HL-60 (cell line): Measurements from ENCODE around the gene AMY1A.
"Not testable (repeated sequence)": the region's sequence is repeated elsewhere in the genome, so short reads cannot be mapped to it uniquely, and the experiment has no call there.

Experiments used
- DNase-seq, 2 experiments: peaks; one replicate each; pipeline ENCODE4 v3.0.0-alpha.2; 2010 to 2020; ENCODE audit warnings: low read depth in 1 of 2, low spot score in 1 of 2
- H3K27ac ChIP-seq: fragments of 250-450 bp; sonication (Bioruptor Pico); replicated peaks from 2 replicates; pipeline ENCODE4 v1.5.1; 2020; ENCODE audit warnings: mild to moderate bottlenecking, moderate library complexity
- H3K27me3 ChIP-seq: fragments of 250-450 bp; sonication (Bioruptor Pico); 2 replicates; pipeline ENCODE4 v1.5.1; 2021; ENCODE audit warnings: mild to moderate bottlenecking, moderate library complexity; ENCODE audit not compliant: insufficient read depth, poor library complexity, severe bottlenecking
- H3K4me3 ChIP-seq: replicated peaks from 2 replicates; pipeline ENCODE4 v1.5.1; 2011; ENCODE audit warnings: mild to moderate bottlenecking, control low read depth, low read length; ENCODE audit not compliant: insufficient read depth
- GABPA ChIP-seq: IDR thresholded peaks from 2 replicates; pipeline ENCODE4 v1.6.1; 2012; ENCODE audit warnings: low read depth
- POLR2AphosphoS5 ChIP-seq: IDR thresholded peaks from 2 replicates; pipeline ENCODE4 v1.6.1; 2012; ENCODE audit warnings: low read depth
- REST ChIP-seq: IDR thresholded peaks from 2 replicates; pipeline ENCODE4 v1.6.1; 2012; ENCODE audit warnings: low read depth; ENCODE audit not compliant: insufficient replicate concordance
- SPI1 ChIP-seq: IDR thresholded peaks from 2 replicates; pipeline ENCODE4 v1.6.1; 2012; ENCODE audit warnings: low read depth, mild to moderate bottlenecking, borderline replicate concordance
- long read RNA-seq: library from polyadenylated mRNA; unstranded; transcript quantifications from one replicate; pipeline ENCODE4 v2.0.0, GENCODE V29; 2020
- TF ChIP-seq, protein P1 (sequence below): IDR thresholded peaks from one replicate; pipeline ENCODE4 v1.5.1; 2011; ENCODE audit warnings: low read length, control low read depth, inconsistent platforms; ENCODE audit not compliant: insufficient read depth

Gene AMY1A
- long read RNA-seq = 0 reads

DNA sequence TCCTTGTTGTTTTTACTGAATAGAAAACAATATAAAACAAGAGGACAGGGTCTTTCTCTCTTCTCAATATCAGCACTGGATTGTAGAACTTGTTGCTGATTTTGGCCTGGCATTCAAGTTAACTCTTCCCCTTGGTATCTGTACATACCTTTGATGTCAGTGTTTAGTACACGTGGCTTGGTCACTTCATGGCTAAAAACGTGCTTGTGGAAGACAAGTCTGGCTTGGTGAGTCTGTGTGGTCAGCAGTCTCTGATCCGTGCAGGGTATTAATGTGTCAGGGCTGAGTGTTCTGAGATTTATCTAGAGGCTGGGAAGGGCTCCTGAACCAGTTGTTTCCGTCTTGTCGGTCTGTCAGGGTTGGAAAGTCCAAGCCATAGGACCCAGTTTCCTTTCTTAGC lies at the start of gene AMY1A:
AMY1A (plus strand) TSS at position 301 of the 400 bp plus-strand sequence. CDS start 571 bp downstream, outside the sequence.
- H3K27me3 ChIP-seq, H3K27ac ChIP-seq, H3K4me3 ChIP-seq, DNase-seq: not testable (repeated sequence)

- Histone ChIP-seq H3K27me3 (no peaks in the 10 kb centered on the region), H3K27ac (no peak overlapping the region), H3K4me3 (no peak overlapping the region)
- DNase-seq = no peak
- TF ChIP-seq POLR2AphosphoS5 (no peak), SPI1 (no peak), REST (no peak), GABPA (no peak)
- TF ChIP-seq, protein P1, sequence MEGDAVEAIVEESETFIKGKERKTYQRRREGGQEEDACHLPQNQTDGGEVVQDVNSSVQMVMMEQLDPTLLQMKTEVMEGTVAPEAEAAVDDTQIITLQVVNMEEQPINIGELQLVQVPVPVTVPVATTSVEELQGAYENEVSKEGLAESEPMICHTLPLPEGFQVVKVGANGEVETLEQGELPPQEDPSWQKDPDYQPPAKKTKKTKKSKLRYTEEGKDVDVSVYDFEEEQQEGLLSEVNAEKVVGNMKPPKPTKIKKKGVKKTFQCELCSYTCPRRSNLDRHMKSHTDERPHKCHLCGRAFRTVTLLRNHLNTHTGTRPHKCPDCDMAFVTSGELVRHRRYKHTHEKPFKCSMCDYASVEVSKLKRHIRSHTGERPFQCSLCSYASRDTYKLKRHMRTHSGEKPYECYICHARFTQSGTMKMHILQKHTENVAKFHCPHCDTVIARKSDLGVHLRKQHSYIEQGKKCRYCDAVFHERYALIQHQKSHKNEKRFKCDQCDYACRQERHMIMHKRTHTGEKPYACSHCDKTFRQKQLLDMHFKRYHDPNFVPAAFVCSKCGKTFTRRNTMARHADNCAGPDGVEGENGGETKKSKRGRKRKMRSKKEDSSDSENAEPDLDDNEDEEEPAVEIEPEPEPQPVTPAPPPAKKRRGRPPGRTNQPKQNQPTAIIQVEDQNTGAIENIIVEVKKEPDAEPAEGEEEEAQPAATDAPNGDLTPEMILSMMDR = no peak
Measured at GRCh38 chr1:103616362-103616761, 39.2 kb upstream of the AMY1A start.

DNA sequence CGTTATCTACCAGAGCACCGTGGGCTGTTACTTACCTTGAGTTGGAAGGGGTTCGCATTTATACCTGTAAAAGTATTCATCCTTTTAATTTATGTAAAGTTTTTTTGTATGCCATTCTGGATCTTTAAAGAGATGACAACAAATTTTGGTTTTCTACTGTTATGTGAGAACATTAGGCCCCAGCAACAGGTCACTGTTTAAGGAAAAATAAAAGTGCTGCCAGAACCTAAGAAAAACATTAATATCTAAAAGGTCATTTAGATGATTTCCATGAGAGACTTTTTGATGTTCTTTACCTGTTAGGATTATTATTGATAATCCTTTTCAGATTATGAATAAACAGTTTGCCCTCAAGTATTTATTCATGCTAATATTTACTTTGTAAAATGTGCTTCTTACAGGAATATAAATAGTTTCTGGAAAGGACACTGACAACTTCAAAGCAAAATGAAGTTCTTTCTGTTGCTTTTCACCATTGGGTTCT lies 38.5 kb upstream of the AMY1A start, which contains the start of gene AMY2A:
AMY2A (plus strand) TSS at position 434 of the 484 bp plus-strand sequence; CDS start at position 448, 14 bp downstream.
- H3K27ac ChIP-seq, H3K27me3 ChIP-seq, H3K4me3 ChIP-seq, DNase-seq: not testable (repeated sequence)

- not testable (repeated sequence) for H3K27ac ChIP-seq, DNase-seq, H3K27me3 ChIP-seq, H3K4me3 ChIP-seq
Measured at GRCh38 chr1:103627436-103627835, 28.1 kb upstream of the AMY1A start.

DNA sequence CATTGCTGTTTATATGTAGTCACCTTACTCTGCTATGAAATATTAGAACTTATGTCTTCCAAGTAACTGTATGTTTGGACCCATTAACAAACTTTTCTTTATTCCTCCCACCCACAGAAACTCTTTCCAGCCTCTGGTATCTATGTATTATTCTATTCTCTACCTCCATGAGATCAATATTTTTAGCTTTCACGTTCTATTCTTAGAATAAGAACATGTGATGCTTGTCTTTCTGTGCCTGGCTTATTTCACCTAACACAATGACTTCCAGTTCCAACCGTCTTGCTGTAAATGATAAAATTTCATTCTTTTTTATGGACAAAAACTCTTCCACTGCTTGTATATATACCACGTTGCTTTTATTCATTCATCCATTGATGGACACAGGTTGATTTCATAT lies 14.4 kb upstream of the AMY1A start:
- H3K27me3 ChIP-seq, H3K27ac ChIP-seq, DNase-seq, H3K4me3 ChIP-seq: not testable (repeated sequence)

GRCh38 chr1:103643908-103644307 lies 11.7 kb upstream of the AMY1A start:
- H3K27ac ChIP-seq, DNase-seq, H3K4me3 ChIP-seq, H3K27me3 ChIP-seq: not testable (repeated sequence)

DNA sequence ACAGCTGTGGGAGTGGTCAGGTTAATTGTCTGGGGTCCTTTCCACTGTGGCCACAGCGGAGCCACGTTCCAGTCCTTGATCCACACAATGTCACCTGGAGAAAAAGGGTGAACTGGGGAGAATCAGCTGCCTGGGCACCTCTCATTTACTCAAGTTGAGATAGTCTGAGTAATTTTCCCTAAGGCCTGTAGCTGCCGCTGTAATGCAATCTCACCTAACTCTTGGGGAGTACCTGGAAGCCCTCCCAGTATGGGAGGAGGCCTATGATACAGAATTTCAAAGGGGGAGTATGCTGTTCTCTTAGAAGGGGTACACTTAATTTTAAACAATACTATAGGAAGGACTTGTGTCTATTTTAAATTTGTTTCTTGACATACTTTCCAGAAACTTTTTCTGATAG lies 5.3 kb upstream of the AMY1A start:
- not testable (repeated sequence) for H3K27me3 ChIP-seq, DNase-seq, H3K4me3 ChIP-seq, H3K27ac ChIP-seq

GRCh38 chr1:103650889-103651288 lies 4.7 kb upstream of the AMY1A start:
- DNase-seq, H3K27me3 ChIP-seq, H3K4me3 ChIP-seq, H3K27ac ChIP-seq: not testable (repeated sequence)

- H3K4me3 ChIP-seq, H3K27me3 ChIP-seq, H3K27ac ChIP-seq, DNase-seq: not testable (repeated sequence)
Measured at GRCh38 chr1:103654133-103654532, 1.4 kb upstream of the AMY1A start.

- DNase-seq, H3K27ac ChIP-seq, H3K4me3 ChIP-seq, H3K27me3 ChIP-seq: not testable (repeated sequence)
Measured at GRCh38 chr1:103676335-103676734, 20.8 kb downstream of the AMY1A start.

DNA sequence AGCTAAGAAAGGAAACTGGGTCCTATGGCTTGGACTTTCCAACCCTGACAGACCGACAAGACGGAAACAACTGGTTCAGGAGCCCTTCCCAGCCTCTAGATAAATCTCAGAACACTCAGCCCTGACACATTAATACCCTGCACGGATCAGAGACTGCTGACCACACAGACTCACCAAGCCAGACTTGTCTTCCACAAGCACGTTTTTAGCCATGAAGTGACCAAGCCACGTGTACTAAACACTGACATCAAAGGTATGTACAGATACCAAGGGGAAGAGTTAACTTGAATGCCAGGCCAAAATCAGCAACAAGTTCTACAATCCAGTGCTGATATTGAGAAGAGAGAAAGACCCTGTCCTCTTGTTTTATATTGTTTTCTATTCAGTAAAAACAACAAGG lies 40.5 kb downstream of the AMY1A start, which contains the start of gene AMY1B:
AMY1B (minus strand) TSS at position 101 of the 400 bp plus-strand sequence. CDS start 571 bp downstream, outside the sequence.
- H3K27me3 ChIP-seq, H3K27ac ChIP-seq, H3K4me3 ChIP-seq, DNase-seq: not testable (repeated sequence)

- not testable (repeated sequence) for H3K4me3 ChIP-seq, H3K27me3 ChIP-seq, H3K27ac ChIP-seq, DNase-seq
Measured at GRCh38 chr1:103697430-103697829, 41.9 kb downstream of the AMY1A start.
